Uterus (tissue), 4 donors: ENCODE results near the gene MAPKAPK3. TPM values are rescaled to one million over a fixed set of nuclear protein-coding genes. Genes with fewer than 3 reads are reported as not detected.
A peak's percentile ranks its signal among the peaks of the same experiment; 100 is the strongest.

Experiments
- DNase-seq, 2 donors: peaks; one replicate each; pipeline ENCODE4 v3.0.0-alpha.2; 2019 to 2020
- H3K27ac ChIP-seq, 2 donors: fragments of 200-600 bp; sonication (generic); 1 replicate in 1 of 2; 2 replicates in 1 of 2; pipeline ENCODE4 v1.5.1; 2016 to 2018
- H3K27me3 ChIP-seq, 2 donors: fragments of 200-600 bp; sonication (generic); one replicate each; pipeline ENCODE4 v1.5.1; 2018 to 2019; ENCODE audit warnings: control low read depth in 1 of 2
- H3K36me3 ChIP-seq, 2 donors: fragments of 200-600 bp; sonication (generic); one replicate each; pipeline ENCODE4 v1.5.1; 2019; ENCODE audit warnings: control low read depth in 1 of 2
- H3K4me1 ChIP-seq, 2 donors: fragments of 200-600 bp; sonication (generic); one replicate each; pipeline ENCODE4 v1.5.1; 2018 to 2019; ENCODE audit warnings: control low read depth in 1 of 2
- H3K4me3 ChIP-seq, 2 donors: fragments of 200-600 bp; sonication (generic); 1 replicate in 1 of 2; 2 replicates in 1 of 2; pipeline ENCODE4 v1.5.1; 2018 to 2019; ENCODE audit warnings: mild to moderate bottlenecking in 1 of 2
- H3K9me3 ChIP-seq, 2 donors: fragments of 200-600 bp; sonication (generic); one replicate each; pipeline ENCODE4 v1.5.1; 2019; ENCODE audit warnings: control low read depth in 1 of 2
- POLR2A ChIP-seq, 2 donors: fragments of 450-650 bp; IDR thresholded peaks; one replicate each; pipeline ENCODE4 v1.6.1; 2016; ENCODE audit warnings: antibody characterized with exemption in 2 of 2, mild to moderate bottlenecking in 1 of 2, moderate library complexity in 1 of 2
- intact Hi-C: fragments of 100-400 bp; cut with DNase I; formaldehyde crosslinking; loops from one replicate; pipeline ENCODE4 v1.15.1; 2023; ENCODE audit warnings: low total_unique reads
- total RNA-seq, 4 donors: library from RNA; depleted of rRNA in 3 of 4; stranded (reverse); fragments of >200 nt in 3 of 4; gene quantifications; one replicate each; pipeline versions ENCODE4 v1.1.0 to v1.2.4, GENCODE V29; 2014 to 2023
- TF ChIP-seq, protein P1 (sequence below), 4 experiments: fragments of 200-600 bp in 2 of 4; fragments of 450-650 bp in 2 of 4; sonication (generic) in 2 of 4; IDR thresholded peaks; one replicate each; pipeline ENCODE4 v1.5.1; 2016 to 2019; ENCODE audit warnings: antibody characterized with exemption in 4 of 4, mild to moderate bottlenecking in 2 of 4, moderate library complexity in 1 of 4
- donor health status: DM: yes; HTN: yes; CAD: no.

The MAPKAPK3 gene
- total RNA-seq, 4 donors from 2014 or later = 22.0 to 39.1 (median 29.0) TPM

DNA sequence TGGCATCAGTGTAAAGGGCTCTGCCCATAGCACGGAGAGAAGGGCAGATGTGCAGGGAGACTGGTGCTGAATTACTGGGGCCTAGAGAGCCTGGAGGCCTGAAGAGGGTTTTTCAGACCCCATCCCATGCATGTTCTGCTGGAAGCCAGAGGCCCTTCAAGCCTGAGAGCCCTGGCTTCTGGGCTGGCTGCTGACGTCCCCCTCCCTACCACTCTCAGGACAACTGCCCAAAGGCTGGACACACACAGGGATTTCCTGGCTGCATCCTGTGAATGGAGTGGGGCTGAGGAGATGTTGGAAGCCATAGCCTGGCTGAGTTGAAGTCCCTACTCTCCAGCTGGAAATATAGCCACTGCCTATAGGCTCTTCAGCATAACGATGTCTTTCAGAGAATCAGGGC lies 40.9 kb downstream of the MAPKAPK3 start:
- TF ChIP-seq, protein P1, sequence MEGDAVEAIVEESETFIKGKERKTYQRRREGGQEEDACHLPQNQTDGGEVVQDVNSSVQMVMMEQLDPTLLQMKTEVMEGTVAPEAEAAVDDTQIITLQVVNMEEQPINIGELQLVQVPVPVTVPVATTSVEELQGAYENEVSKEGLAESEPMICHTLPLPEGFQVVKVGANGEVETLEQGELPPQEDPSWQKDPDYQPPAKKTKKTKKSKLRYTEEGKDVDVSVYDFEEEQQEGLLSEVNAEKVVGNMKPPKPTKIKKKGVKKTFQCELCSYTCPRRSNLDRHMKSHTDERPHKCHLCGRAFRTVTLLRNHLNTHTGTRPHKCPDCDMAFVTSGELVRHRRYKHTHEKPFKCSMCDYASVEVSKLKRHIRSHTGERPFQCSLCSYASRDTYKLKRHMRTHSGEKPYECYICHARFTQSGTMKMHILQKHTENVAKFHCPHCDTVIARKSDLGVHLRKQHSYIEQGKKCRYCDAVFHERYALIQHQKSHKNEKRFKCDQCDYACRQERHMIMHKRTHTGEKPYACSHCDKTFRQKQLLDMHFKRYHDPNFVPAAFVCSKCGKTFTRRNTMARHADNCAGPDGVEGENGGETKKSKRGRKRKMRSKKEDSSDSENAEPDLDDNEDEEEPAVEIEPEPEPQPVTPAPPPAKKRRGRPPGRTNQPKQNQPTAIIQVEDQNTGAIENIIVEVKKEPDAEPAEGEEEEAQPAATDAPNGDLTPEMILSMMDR (IDR thresholded peaks at IDR 0.05) = no peak
- no peak for TF ChIP-seq POLR2A (IDR thresholded peaks at IDR 0.05)
- Histone ChIP-seq H3K4me3 (no peak overlapping the region), H3K4me1 (no peaks in the 10 kb centered on the region), H3K36me3 (no peaks in the 10 kb centered on the region), H3K27me3 (no peaks in the 10 kb centered on the region), H3K27ac (no peak overlapping the region), H3K9me3 (no peaks in the 10 kb centered on the region)
- no peak for DNase-seq
- intact Hi-C loops = no loop called here

DNA sequence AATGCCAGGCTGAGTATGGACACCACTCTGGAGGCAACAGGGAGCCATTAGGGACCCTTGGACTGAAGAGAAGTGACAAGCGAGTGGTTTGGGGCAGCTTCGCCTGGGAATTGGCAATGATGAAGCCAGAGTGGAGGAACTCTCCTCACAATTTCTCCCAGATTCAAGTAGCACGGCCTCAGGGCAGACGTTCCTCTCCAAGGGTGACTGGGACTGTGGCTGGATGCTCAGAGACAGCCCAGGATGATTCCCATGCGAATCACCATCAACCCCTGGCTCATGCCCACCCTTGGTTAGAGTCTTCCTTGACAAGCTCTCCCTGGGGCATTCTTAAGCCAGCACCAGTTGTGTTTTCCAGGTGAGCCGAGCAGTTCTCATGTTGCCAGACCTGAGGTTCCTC lies 41.5 kb downstream of the MAPKAPK3 start:
- no peak for DNase-seq
- no peak overlapping the region for H3K4me3 ChIP-seq
- intact Hi-C loops = no loop called here
- no peaks in the 10 kb centered on the region for H3K9me3 ChIP-seq
- H3K36me3 ChIP-seq = no peaks in the 10 kb centered on the region
- no peaks in the 10 kb centered on the region for H3K27me3 ChIP-seq
- no peak for TF ChIP-seq POLR2A (IDR thresholded peaks at IDR 0.05)
- H3K27ac ChIP-seq = no peak overlapping the region
- no peaks in the 10 kb centered on the region for H3K4me1 ChIP-seq

DNA sequence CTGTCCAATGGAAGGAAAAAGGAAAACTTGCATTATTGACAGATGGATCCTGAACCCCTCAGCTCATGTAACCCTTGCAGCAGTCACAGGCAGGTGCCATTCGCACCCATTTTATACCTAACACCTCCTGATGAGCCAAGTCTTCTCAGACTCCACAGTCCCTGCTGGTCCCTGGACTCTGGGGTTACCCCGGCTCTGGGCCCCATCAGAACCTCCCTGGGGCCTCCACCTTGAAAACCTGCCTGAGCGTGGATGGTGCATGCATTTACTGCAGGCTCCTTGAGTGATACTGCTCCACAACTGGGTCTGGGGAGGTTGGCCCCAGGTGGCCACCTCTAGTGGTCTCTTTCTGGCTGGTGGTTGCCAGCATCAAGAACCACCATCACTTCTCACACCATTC lies 41.9 kb downstream of the MAPKAPK3 start:
- no peak overlapping the region for H3K27ac ChIP-seq
- DNase-seq = no peak
- H3K9me3 ChIP-seq = no peaks in the 10 kb centered on the region
- H3K4me3 ChIP-seq = no peak overlapping the region
- H3K4me1 ChIP-seq = no peaks in the 10 kb centered on the region
- H3K36me3 ChIP-seq = no peaks in the 10 kb centered on the region
- H3K27me3 ChIP-seq = no peaks in the 10 kb centered on the region
- intact Hi-C loops = no loop called here
- TF ChIP-seq, protein P1 (IDR thresholded peaks at IDR 0.05) = no peak
- TF ChIP-seq POLR2A (IDR thresholded peaks at IDR 0.05) = no peak

DNA sequence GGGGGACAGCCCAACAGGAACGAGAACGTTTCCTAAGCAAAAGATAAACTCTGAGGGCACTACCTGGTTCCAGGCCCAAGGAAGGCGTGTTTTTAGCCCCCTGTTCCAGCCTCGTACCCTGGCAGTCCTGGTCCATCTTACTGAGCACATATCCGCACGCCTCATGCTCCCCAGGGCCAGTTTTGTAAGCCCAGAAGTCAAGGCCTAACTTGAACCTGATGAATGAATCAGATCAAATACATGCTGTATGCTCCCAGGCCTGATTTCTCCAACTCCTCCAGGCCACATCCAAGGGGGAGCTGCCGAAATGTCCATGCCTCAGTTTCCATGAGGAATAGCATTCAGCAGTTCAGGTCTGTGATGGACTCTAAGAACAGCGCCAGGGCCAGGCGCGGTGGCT lies 43.4 kb downstream of the MAPKAPK3 start:
- TF ChIP-seq, protein P1 (IDR thresholded peaks at IDR 0.05) = no peak
- no peak for TF ChIP-seq POLR2A (IDR thresholded peaks at IDR 0.05)
- Histone ChIP-seq H3K4me1 (no peaks in the 10 kb centered on the region), H3K4me3 (no peak overlapping the region), H3K9me3 (no peaks in the 10 kb centered on the region), H3K27me3 (no peaks in the 10 kb centered on the region), H3K36me3 (no peaks in the 10 kb centered on the region), H3K27ac (no peak overlapping the region)
- peak in 1 of 2 donors; percentile 3 for DNase-seq
- intact Hi-C loops = no loop called here

DNA sequence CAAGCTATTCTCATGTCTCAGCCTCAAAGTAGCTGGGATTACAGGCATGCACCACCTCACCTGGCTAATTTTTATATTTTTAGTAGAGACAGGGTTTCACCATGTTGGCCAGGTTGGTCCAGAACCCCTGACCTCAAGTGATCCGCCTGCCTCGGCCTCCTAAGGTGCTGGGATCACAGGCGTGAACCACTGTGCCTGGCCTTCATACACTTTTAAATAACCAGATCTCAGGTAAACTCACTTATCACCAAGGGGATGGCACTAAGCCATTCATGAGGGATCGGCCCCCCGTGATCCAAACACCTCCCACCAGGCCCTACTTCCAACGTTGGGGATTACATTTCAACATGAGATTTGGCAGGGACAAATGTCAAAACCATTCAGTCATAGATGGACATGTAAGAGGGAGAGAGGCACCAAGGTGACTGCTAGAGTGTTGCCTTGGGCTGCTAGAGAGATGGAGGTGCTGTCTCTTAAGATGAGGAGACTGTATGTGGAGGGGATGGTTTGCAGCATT lies 44.4 kb downstream of the MAPKAPK3 start:
- Histone ChIP-seq H3K27me3 (no peaks in the 10 kb centered on the region), H3K4me1 (no peaks in the 10 kb centered on the region), H3K36me3 (no peaks in the 10 kb centered on the region), H3K27ac (no peak overlapping the region), H3K4me3 (no peak overlapping the region), H3K9me3 (no peaks in the 10 kb centered on the region)
- TF ChIP-seq POLR2A (IDR thresholded peaks at IDR 0.05) = no peak
- TF ChIP-seq, protein P1 (IDR thresholded peaks at IDR 0.05) = no peak
- intact Hi-C loops = no loop called here
- DNase-seq = no peak

DNA sequence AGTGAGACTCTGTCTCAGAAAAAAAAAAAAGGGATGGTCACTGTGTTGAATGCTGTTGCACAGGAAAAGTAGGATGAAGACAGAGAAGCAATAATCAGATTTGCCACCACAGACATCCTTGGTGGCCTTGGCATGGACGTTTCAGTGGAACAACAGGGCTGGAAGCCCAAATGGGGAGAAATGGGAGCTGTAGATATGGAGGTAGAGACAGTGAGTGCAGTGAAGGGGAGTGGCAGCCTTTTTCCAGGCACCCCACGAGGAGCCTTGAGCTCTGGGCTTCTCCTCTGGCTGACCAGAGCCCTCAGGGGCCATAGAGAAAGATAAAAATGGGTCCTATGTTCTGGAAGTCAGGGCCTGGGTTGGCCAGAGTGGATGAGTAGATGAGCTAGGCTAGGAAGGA lies 45.5 kb downstream of the MAPKAPK3 start:
- intact Hi-C loops = no loop called here
- Histone ChIP-seq H3K27me3 (no peaks in the 10 kb centered on the region), H3K36me3 (no peaks in the 10 kb centered on the region), H3K27ac (no peak overlapping the region), H3K4me3 (no peak overlapping the region), H3K4me1 (no peaks in the 10 kb centered on the region), H3K9me3 (no peaks in the 10 kb centered on the region)
- DNase-seq = no peak
- TF ChIP-seq, protein P1 (IDR thresholded peaks at IDR 0.05) = no peak
- TF ChIP-seq POLR2A (IDR thresholded peaks at IDR 0.05) = no peak
